DOHH2 (cell line): ENCODE data around the gene MCFD2.

ENCODE experiments used
- H3F3A ChIP-seq: fragments of 200-600 bp; sonication (generic), shearing (Covaris generic); 2 replicates; pipeline ENCODE4 v1.6.0; 2016; ENCODE audit warnings: antibody characterized with exemption, mild to moderate bottlenecking; ENCODE audit not compliant: control insufficient read depth, insufficient read depth
- H3K27ac ChIP-seq: fragments of 200-600 bp; sonication (generic); 2 replicates; pipeline ENCODE4 v1.5.1; 2014; ENCODE audit warnings: low read depth, mild to moderate bottlenecking, low read length, moderate library complexity
- H3K27me3 ChIP-seq: fragments of 200-600 bp; sonication (generic); 2 replicates; pipeline ENCODE4 v1.6.1; 2014; ENCODE audit warnings: mild to moderate bottlenecking, low read length, mixed read lengths; ENCODE audit not compliant: control insufficient read depth
- H3K36me3 ChIP-seq: fragments of 200-600 bp; sonication (generic); 2 replicates; pipeline ENCODE4 v1.6.1; 2014; ENCODE audit warnings: mild to moderate bottlenecking, low read length, moderate library complexity, mixed read lengths; ENCODE audit not compliant: control insufficient read depth
- H3K4me1 ChIP-seq: fragments of 200-600 bp; sonication (generic); 2 replicates; pipeline ENCODE4 v1.6.1; 2014; ENCODE audit warnings: mild to moderate bottlenecking, low read length, mixed read lengths; ENCODE audit not compliant: control insufficient read depth
- H3K4me2 ChIP-seq: fragments of 200-600 bp; sonication (generic); 2 replicates; pipeline ENCODE4 v1.6.0; 2014; ENCODE audit warnings: mild to moderate bottlenecking, low read length, moderate library complexity
- H3K4me3 ChIP-seq: fragments of 200-600 bp; sonication (generic); 2 replicates; pipeline ENCODE4 v1.5.1; 2014; ENCODE audit warnings: mild to moderate bottlenecking, low read length, mixed read lengths
- H3K79me2 ChIP-seq: fragments of 200-600 bp; sonication (generic); 2 replicates; pipeline ENCODE4 v1.6.1; 2014; ENCODE audit warnings: mild to moderate bottlenecking, low read length, mixed read lengths; ENCODE audit not compliant: control insufficient read depth
- H3K9me2 ChIP-seq: fragments of 200-600 bp; sonication (generic); replicated peaks from 2 replicates; pipeline ENCODE4 v1.6.1; 2014; ENCODE audit warnings: mild to moderate bottlenecking, low read length, mixed read lengths; ENCODE audit not compliant: control insufficient read depth
- H3K9me3 ChIP-seq: fragments of 200-600 bp; sonication (generic); 2 replicates; pipeline ENCODE4 v1.6.1; 2014; ENCODE audit warnings: antibody characterized with exemption, low read length, mixed read lengths; ENCODE audit not compliant: control insufficient read depth, insufficient read depth
- H4K20me1 ChIP-seq: fragments of 200-600 bp; sonication (generic); 2 replicates; pipeline ENCODE4 v1.6.0; 2014; ENCODE audit warnings: low read depth, mild to moderate bottlenecking, antibody characterized with exemption, low read length, moderate library complexity; ENCODE audit not compliant: control insufficient read depth, insufficient read depth
- EZH2phosphoT487 ChIP-seq: fragments of 200-600 bp; sonication (generic); IDR thresholded peaks from 2 replicates; pipeline ENCODE4 v1.6.1; 2017; ENCODE audit warnings: borderline replicate concordance, mild to moderate bottlenecking, antibody characterized with exemption, low read length, moderate library complexity, mixed read lengths
- TF ChIP-seq, protein P1 (sequence below): fragments of 200-600 bp; sonication (generic); IDR thresholded peaks from one replicate; pipeline ENCODE4 v1.5.1; 2014; ENCODE audit warnings: antibody characterized with exemption, mild to moderate bottlenecking, low read depth, low read length; ENCODE audit not compliant: poor library complexity, severe bottlenecking

Gene MCFD2

DNA sequence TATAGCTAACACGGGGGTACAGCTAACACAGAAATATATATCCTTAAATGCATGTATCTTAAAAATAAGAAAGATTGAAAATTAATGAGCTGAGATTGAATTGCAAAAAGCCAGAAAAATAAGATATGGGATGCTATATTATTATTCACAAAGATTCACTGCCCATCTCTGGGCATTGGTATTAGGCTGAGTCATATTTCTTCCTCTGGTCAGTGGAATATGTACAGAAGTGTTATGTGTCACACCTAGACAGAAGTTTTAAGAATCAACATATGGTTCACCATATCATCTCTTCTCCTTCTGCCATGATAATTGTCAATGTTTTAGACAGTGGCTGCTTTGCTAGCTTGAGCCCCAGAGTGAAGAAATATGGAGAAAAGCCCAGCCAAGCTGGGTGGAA is 14.0 kb upstream of the MCFD2 start:
- H3K9me3 ChIP-seq = peaks cover 12% of the 10 kb centered on the region; the same call in 1 of the 2 replicates
- peaks cover 49% of the 10 kb centered on the region for H3K79me2 ChIP-seq
- TF ChIP-seq, protein P1, sequence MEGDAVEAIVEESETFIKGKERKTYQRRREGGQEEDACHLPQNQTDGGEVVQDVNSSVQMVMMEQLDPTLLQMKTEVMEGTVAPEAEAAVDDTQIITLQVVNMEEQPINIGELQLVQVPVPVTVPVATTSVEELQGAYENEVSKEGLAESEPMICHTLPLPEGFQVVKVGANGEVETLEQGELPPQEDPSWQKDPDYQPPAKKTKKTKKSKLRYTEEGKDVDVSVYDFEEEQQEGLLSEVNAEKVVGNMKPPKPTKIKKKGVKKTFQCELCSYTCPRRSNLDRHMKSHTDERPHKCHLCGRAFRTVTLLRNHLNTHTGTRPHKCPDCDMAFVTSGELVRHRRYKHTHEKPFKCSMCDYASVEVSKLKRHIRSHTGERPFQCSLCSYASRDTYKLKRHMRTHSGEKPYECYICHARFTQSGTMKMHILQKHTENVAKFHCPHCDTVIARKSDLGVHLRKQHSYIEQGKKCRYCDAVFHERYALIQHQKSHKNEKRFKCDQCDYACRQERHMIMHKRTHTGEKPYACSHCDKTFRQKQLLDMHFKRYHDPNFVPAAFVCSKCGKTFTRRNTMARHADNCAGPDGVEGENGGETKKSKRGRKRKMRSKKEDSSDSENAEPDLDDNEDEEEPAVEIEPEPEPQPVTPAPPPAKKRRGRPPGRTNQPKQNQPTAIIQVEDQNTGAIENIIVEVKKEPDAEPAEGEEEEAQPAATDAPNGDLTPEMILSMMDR = no peak
- TF ChIP-seq EZH2phosphoT487 = no peak
- no peaks in the 10 kb centered on the region for H4K20me1 ChIP-seq
- H3K4me1 ChIP-seq = peaks cover 23% of the 10 kb centered on the region
- H3K9me2 ChIP-seq = no peaks in the 10 kb centered on the region
- H3K27ac ChIP-seq = no peak overlapping the region
- H3F3A ChIP-seq = no peaks in the 10 kb centered on the region
- H3K36me3 ChIP-seq = peaks cover 5% of the 10 kb centered on the region; the same call in 1 of the 2 replicates
- no peak overlapping the region for H3K4me3 ChIP-seq
- no peaks in the 10 kb centered on the region for H3K27me3 ChIP-seq
- no peak overlapping the region for H3K4me2 ChIP-seq

DNA sequence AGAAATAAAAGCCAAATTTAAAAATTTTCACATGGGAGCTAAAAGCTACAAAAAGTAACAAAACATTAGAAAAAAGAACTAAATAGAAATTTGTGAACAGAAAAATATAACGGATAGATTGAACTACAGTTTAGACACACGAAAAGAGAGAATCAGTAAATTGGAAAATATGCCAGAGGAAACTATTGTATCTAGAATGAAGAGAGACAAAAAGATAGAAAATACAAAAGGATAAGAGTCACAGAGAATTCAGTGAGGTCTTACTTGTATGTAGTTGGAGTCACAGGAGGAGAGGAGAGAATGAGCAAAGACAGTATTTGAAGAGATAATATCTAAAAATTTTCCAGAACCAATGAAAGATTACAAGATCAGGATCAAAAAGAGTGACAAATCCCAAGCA is 11.3 kb upstream of the MCFD2 start:
- Histone ChIP-seq H3K9me2 (no peaks in the 10 kb centered on the region), H3K27ac (no peak overlapping the region), H3K27me3 (no peaks in the 10 kb centered on the region), H3K4me3 (no peak overlapping the region), H3K79me2 (peaks cover 35% of the 10 kb centered on the region), H3K36me3 (peaks cover 5% of the 10 kb centered on the region; the same call in 1 of the 2 replicates), H3K4me1 (no peaks in the 10 kb centered on the region), H3F3A (no peaks in the 10 kb centered on the region), H4K20me1 (no peaks in the 10 kb centered on the region), H3K4me2 (no peak overlapping the region), H3K9me3 (peaks cover 12% of the 10 kb centered on the region; the same call in 1 of the 2 replicates)
- no peak for TF ChIP-seq EZH2phosphoT487
- TF ChIP-seq, protein P1 = no peak

DNA sequence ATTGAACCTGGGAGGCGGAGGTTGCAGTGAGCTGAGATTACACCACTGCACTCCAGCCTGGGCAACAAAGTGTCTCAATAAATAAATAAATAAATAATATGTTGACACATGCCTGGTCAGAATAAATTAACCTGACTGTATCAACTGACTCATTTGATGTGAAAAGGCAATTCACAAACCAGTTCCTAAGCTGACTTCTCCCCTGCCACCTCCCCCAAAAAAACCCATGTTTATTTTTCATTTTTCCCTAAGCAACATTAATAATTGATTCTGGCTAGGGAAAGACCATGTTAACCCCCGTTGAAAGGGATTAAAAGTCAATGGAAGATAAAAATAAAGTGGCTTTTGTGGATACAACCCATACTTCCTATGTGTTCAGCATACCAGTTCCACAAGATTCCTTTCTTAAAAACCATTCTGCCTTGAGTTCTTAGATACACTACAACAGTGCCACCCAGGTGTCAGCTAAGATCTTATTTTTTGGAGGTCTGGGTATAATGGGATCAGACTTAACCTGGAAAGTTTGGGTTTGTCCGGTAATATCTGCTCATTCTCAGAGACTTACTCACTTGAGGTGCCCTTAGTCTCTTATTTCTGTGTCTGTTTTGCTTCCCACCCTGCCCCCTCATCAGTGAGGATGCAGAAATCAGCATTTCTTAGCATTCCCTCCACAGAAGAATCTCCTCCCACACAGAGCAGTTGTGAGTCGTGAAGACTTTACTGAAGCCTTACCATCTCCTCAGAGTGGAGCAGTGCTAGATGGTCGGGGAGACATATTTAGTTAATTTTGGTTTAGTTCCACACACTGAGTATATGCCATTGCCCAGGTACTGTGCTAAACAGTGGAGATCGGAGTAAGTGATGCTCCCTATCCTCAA is 10.1 kb upstream of the MCFD2 start:
- no peaks in the 10 kb centered on the region for H3K27me3 ChIP-seq
- TF ChIP-seq, protein P1 = no peak
- peaks cover 12% of the 10 kb centered on the region; the same call in 1 of the 2 replicates for H3K9me3 ChIP-seq
- H3K27ac ChIP-seq = no peak overlapping the region
- H3K4me1 ChIP-seq = no peaks in the 10 kb centered on the region
- H4K20me1 ChIP-seq = no peaks in the 10 kb centered on the region
- H3K9me2 ChIP-seq = no peaks in the 10 kb centered on the region
- H3K4me3 ChIP-seq = no peak overlapping the region
- H3K79me2 ChIP-seq = peaks cover 35% of the 10 kb centered on the region
- H3K4me2 ChIP-seq = no peak overlapping the region
- no peaks in the 10 kb centered on the region for H3F3A ChIP-seq
- H3K36me3 ChIP-seq = peaks cover 5% of the 10 kb centered on the region; the same call in 1 of the 2 replicates
